GM13977 (cell line): ENCODE results near the gene MACROH2A2.

Experiments
- DNase-seq: peaks from one replicate; pipeline ENCODE4 v3.0.0; 2012; ENCODE audit warnings: low spot score
- CTCF ChIP-seq: IDR thresholded peaks from 2 replicates; pipeline ENCODE4 v1.5.1; 2012; ENCODE audit warnings: mild to moderate bottlenecking, control low read depth; ENCODE audit not compliant: insufficient read depth; ENCODE audit errors: extremely low read depth, missing control alignments
- in situ Hi-C: fragments of 300-500 bp; cut with MboI; formaldehyde crosslinking; loops from one replicate; pipeline ENCODE4 v1.12.0; 2022; ENCODE audit warnings: low sequenced_read_pairs, low pct_unique_long_range_greater_than_20kb, mixed read lengths, inconsistent platforms; ENCODE audit not compliant: unreplicated experiment

MACROH2A2 gene

GRCh38 chr10:70064486-70064885 lies 11.8 kb downstream of the MACROH2A2 start:
- in situ Hi-C loops: no loop called here
- no peak for DNase-seq
- TF ChIP-seq CTCF: no peak

- TF ChIP-seq CTCF: no peak
- no peak for DNase-seq
- in situ Hi-C loops: no loop called here
Measured at GRCh38 chr10:70066190-70066589, 13.5 kb downstream of the MACROH2A2 start.

- no peak for TF ChIP-seq CTCF
- no peak for DNase-seq
- in situ Hi-C loops: no loop called here
Measured at GRCh38 chr10:70067586-70067985, 14.9 kb downstream of the MACROH2A2 start.

- DNase-seq: no peak
- TF ChIP-seq CTCF: no peak
- in situ Hi-C loops: no loop called here
Measured at GRCh38 chr10:70068925-70069324, 16.3 kb downstream of the MACROH2A2 start.

GRCh38 chr10:70069346-70069745 lies 16.7 kb downstream of the MACROH2A2 start:
- in situ Hi-C loops: no loop called here
- TF ChIP-seq CTCF: no peak

GRCh38 chr10:70070834-70071233 lies 18.2 kb downstream of the MACROH2A2 start:
- DNase-seq: no peak
- TF ChIP-seq CTCF: no peak
- in situ Hi-C loops: no loop called here

More at GRCh38 chr10:70069346-70069745, 16.7 kb downstream of the MACROH2A2 start:
- no peak for DNase-seq

GRCh38 chr10:70074165-70074564 lies 21.5 kb downstream of the MACROH2A2 start:
- TF ChIP-seq CTCF: no peak
- in situ Hi-C loops: no loop called here
- DNase-seq: no peak
